SW480 (cell line): ENCODE results near the gene NPHS1.

ENCODE experiments used
- DNase-seq: peaks from one replicate; pipeline ENCODE4 v3.0.0-alpha.2; 2016; ENCODE audit warnings: low spot score

NPHS1 gene

GRCh38 chr19:35787227-35787799 is 65.0 kb downstream of the NPHS1 start:
- DNase-seq: no peak

- DNase-seq: no peak
These were observed 65.8 kb downstream of the NPHS1 start for GRCh38 chr19:35786299-35787160.

DNA sequence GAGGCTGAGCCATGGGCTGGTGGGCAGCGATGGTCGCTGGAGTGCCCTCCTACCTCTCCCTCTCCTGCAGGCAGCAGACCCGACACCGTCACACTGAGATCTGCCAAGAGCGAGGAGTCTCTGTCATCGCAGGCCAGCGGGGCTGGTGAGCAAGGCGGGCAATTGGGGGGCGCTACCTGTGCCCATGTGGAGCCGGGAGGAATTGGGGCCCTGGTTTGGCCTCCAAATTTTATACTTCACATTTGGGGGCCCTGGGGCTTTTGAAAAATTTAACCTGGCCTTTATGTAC is 67.0 kb downstream of the NPHS1 start:
- no peak for DNase-seq

DNA sequence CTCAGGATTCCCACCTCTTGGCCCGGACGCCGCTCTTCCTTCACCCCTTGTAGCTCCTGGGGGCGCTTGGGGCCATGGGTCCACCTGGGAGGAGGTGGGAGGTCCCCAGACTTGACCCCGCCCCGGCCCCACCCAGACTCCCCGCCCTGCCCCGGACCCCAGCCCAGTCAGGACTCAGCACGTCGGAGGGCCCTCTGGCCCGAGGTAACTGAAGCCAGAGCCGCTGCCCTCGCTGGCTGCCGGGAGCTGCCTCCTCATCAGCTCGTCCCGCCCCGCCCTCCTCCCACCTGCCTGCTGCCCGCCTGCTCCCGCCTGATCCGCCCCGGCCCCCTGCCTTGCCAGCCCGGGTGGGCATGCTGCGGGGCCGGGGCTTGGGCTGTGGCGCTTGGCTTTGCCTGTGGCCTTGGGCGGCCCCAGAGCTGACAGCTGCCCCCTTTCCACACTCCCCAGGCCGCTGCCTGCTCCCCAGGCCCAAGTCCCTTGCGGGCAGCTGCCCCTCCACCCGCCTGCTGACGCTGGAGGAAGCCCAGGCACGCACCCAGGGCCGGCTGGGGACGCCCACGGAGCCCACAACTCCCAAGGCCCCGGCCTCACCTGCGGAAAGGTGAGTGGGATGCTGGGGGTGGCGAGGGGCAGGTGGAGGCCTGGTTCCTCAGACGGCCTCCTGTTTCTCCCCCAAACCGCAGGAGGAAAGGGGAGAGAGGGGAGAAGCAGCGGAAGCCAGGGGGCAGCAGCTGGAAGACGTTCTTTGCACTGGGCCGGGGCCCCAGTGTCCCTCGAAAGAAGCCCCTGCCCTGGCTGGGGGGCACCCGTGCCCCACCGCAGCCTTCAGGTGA is 67.6 kb downstream of the NPHS1 start:
- no peak for DNase-seq

DNA sequence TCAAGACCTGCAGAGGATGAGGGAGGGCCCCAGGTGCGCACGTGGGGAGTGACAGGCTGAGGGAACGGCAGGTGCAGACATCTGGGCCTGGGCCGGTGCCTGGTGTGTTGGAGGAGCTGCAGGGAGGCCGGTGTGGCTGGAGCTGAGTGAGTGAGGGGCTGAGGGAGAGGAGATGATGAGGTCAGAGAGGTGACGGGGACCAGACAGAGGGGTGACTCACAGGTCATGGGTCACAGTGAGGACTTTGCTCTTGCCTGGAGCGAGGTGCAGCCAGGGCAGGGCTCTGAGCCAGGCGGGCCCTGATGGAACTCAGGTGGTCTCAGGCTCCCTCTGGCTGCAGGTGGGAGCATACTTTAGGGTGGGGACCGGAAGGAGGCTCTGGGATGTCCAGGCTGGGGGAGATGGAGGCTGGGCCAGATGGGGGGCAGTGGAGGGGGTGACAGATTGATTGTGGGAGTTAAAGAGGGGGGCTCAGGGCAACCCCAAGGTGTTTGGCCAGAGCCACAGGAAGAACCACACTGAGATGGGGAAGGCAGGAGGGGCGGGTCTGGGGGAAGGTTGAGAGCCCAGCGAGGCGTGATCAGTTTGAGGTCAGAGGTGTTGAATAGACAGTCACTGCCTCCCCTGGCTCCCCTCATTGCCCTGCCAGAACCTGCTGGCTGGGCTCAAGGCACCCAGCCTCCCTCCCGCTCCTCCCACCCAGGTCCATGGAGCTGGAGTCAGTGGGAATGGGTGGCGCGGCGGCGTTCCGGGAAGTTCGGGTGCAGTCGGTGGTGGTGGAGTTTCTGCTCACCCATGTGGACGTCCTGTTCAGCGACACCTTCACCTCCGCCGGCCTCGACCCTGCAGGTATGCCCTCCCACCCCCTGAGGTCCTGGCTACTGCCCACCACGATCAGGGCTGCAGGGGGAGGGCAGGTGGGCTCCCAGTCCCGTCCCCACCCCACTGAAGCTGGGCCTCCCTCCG is 68.6 kb downstream of the NPHS1 start:
- no peak for DNase-seq

DNA sequence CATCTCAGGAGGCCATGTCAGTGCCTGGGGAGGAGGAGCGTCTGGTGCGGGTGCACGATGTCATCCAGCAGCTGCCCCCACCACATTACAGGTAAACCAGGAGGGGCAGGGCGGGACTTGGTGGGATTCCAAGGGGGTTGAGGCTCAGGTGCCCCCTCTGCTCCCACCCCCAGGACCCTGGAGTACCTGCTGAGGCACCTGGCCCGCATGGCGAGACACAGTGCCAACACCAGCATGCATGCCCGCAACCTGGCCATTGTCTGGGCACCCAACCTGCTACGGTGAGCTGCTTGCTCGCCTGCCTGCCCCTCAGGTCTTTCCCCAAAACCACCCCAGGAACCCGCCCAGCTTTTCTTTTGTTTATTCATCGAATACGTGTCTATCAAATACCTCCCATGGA is 69.7 kb downstream of the NPHS1 start:
- DNase-seq: no peak

DNA sequence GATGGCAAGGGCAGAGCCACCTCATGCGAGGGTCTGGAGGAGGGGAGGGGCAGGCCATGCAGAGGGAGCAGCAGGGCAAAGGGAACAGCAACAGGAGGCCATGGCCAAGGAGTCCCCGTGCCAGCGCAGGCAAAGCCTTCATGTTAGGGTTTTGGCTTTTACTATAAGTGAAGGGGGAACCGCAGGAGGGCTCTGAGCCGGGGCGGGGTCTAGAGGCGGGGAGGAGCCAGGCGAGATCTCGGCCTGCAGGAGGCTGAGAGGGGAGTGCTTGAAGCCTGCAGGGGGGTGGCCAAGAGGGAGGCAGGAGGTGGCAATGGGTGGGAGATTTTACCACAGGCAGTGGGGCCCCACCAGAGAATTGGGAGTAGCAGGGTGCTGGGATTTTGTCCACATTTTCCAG is 70.7 kb downstream of the NPHS1 start:
- DNase-seq: no peak

DNA sequence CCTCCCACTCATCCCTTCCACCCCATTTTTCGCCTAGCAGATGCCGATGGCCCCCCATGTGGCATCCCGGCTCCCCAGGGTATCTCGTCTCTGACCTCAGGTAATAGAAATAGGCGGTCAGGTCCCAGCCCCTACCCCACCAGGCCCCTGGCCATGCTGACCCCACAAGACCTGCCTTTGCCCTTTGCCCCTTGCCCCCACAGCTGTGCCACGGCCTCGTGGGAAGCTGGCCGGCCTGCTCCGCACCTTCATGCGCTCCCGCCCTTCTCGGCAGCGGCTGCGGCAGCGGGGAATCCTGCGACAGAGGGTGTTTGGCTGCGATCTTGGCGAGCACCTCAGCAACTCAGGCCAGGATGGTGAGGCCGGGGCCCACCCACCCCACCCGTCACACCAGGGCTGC is 71.6 kb downstream of the NPHS1 start:
- DNase-seq: no peak

- no peak for DNase-seq
These were observed 72.2 kb downstream of the NPHS1 start for GRCh38 chr19:35780058-35780457.

DNA sequence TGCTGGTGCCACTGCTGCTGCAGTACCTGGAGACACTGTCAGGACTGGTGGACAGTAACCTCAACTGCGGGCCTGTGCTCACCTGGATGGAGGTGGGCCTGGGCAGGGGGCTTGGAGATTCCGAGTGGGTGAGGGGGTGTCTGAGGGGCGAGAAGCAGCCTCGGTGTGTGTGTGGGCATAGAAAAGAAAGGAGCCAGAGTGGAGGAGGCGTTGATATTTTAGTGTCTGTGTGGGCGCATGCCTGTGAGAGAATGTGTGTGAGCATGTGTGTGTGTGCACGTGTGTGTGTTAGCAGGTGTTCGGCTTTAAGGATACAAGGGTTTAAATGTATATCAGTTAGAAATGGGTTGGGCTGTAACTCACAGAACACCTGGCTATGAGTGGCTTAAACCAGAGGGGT is 73.3 kb downstream of the NPHS1 start:
- DNase-seq: no peak

GRCh38 chr19:35777961-35778360 is 74.3 kb downstream of the NPHS1 start:
- DNase-seq: no peak

- no peak for DNase-seq
These were observed 75.0 kb downstream of the NPHS1 start for GRCh38 chr19:35777086-35777841.

- no peak for DNase-seq
These were observed 76.1 kb downstream of the NPHS1 start for GRCh38 chr19:35776102-35776788.
